AG09309 (cell line): ENCODE results near the gene CYP26C1.

ENCODE experiments used
- DNase-seq: peaks from one replicate; pipeline ENCODE4 v3.0.0-alpha.2; 2010; ENCODE audit warnings: low read depth
- H3K4me3 ChIP-seq: 2 replicates; pipeline ENCODE4 v1.5.1; 2011; ENCODE audit warnings: mild to moderate bottlenecking, low read depth, low read length, moderate library complexity; ENCODE audit not compliant: control insufficient read depth
- CTCF ChIP-seq: IDR thresholded peaks from 2 replicates; pipeline ENCODE4 v1.5.1; 2011; ENCODE audit warnings: mild to moderate bottlenecking, low read depth, low read length, inconsistent platforms; ENCODE audit not compliant: insufficient read depth, control insufficient read depth; ENCODE audit errors: missing control alignments

Gene CYP26C1

GRCh38 chr10:93076871-93077270 is 16.3 kb downstream of the CYP26C1 start:
- H3K4me3 ChIP-seq: no peak overlapping the region

GRCh38 chr10:93077860-93078337 is 17.3 kb downstream of the CYP26C1 start:
- H3K4me3 ChIP-seq: no peak overlapping the region
- DNase-seq: no peak
- TF ChIP-seq CTCF: no peak

More at GRCh38 chr10:93076871-93077270, 16.3 kb downstream of the CYP26C1 start:
- no peak for TF ChIP-seq CTCF
- no peak for DNase-seq

GRCh38 chr10:93079663-93080349 is 19.2 kb downstream of the CYP26C1 start:
- DNase-seq: no peak
- no peak overlapping the region for H3K4me3 ChIP-seq
- TF ChIP-seq CTCF: no peak

- H3K4me3 ChIP-seq: no peak overlapping the region
- peak; percentile 87 for TF ChIP-seq CTCF
- DNase-seq: peak; percentile 20
Observed at GRCh38 chr10:93080350-93081046, 19.9 kb downstream of the CYP26C1 start.

GRCh38 chr10:93081318-93081717 is 20.7 kb downstream of the CYP26C1 start:
- no peak for TF ChIP-seq CTCF
- DNase-seq: no peak

GRCh38 chr10:93081834-93082233 is 21.2 kb downstream of the CYP26C1 start:
- peak; percentile 11 for DNase-seq
- TF ChIP-seq CTCF: no peak

More at GRCh38 chr10:93081318-93081717, 20.7 kb downstream of the CYP26C1 start:
- H3K4me3 ChIP-seq: no peak overlapping the region

More at GRCh38 chr10:93081834-93082233, 21.2 kb downstream of the CYP26C1 start:
- no peak overlapping the region for H3K4me3 ChIP-seq
